Colonic mucosa (tissue), 4 donors: ENCODE measurements around the gene PLK3. TPM values are rescaled to one million over a fixed set of nuclear protein-coding genes. Genes with fewer than 3 reads are reported as not detected.
"Not testable (repeated sequence)": the region's sequence is repeated elsewhere in the genome, so short reads cannot be mapped to it uniquely, and the experiment has no call there.

Experiments
- DNase-seq: peaks from one replicate; pipeline ENCODE4 v3.0.0-alpha.2; 2020
- H3K27ac ChIP-seq: fragments of 200-600 bp; one replicate; pipeline ENCODE4 v1.8.0; 2021
- H3K27me3 ChIP-seq: fragments of 200-600 bp; one replicate; pipeline ENCODE4 v1.8.0; 2021
- H3K36me3 ChIP-seq: fragments of 200-600 bp; one replicate; pipeline ENCODE4 v1.8.0; 2021
- H3K4me1 ChIP-seq: fragments of 200-600 bp; one replicate; pipeline ENCODE4 v1.8.0; 2021; ENCODE audit warnings: mild to moderate bottlenecking
- H3K4me3 ChIP-seq: fragments of 200-600 bp; one replicate; pipeline ENCODE4 v1.8.0; 2021
- H3K9ac ChIP-seq, 2 donors: one replicate each; pipeline ENCODE4 v1.7.0; 2013; ENCODE audit warnings: control low read depth in 2 of 2, low read depth in 2 of 2, low read length in 2 of 2
- H3K9me3 ChIP-seq: fragments of 200-600 bp; one replicate; pipeline ENCODE4 v1.8.0; 2021
- intact Hi-C: fragments of 100-400 bp; cut with DNase I; formaldehyde crosslinking; loops from one replicate; pipeline ENCODE4 v1.14.1; 2022
- total RNA-seq, 2 donors: library from RNA; stranded (reverse); fragmentation: NEBNext Ultra II Directional in 1 of 2; extraction: Animal tissue kit (Norgen Biotek cat#: 25700) in 1 of 2; gene quantifications; one replicate each; pipeline ENCODE4 v1.2.1, GENCODE V29; 2021
- TF ChIP-seq, protein P1 (sequence below): fragments of 200-600 bp; IDR thresholded peaks from one replicate; pipeline ENCODE4 v1.8.0; 2022; ENCODE audit warnings: antibody characterized with exemption, mild to moderate bottlenecking
- donor health status: healthy.
- donor health status: DM: no; HTN: no; CAD: no.
- donor health status: DM: no; HTN: no; CAD: no.

Gene PLK3
- total RNA-seq, 2 donors from 2014 or later, result 7.7 to 8.8 TPM

GRCh38 chr1:44822131-44822701 lies 22.0 kb downstream of the PLK3 start:
- TF ChIP-seq, protein P1, sequence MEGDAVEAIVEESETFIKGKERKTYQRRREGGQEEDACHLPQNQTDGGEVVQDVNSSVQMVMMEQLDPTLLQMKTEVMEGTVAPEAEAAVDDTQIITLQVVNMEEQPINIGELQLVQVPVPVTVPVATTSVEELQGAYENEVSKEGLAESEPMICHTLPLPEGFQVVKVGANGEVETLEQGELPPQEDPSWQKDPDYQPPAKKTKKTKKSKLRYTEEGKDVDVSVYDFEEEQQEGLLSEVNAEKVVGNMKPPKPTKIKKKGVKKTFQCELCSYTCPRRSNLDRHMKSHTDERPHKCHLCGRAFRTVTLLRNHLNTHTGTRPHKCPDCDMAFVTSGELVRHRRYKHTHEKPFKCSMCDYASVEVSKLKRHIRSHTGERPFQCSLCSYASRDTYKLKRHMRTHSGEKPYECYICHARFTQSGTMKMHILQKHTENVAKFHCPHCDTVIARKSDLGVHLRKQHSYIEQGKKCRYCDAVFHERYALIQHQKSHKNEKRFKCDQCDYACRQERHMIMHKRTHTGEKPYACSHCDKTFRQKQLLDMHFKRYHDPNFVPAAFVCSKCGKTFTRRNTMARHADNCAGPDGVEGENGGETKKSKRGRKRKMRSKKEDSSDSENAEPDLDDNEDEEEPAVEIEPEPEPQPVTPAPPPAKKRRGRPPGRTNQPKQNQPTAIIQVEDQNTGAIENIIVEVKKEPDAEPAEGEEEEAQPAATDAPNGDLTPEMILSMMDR, result no peak
- H3K36me3 ChIP-seq, result no peaks in the 10 kb centered on the region
- intact Hi-C loops, result no loop called here
- no peaks in the 10 kb centered on the region for H3K27me3 ChIP-seq
- DNase-seq, result no peak
- no peak overlapping the region for H3K27ac ChIP-seq
- H3K9me3 ChIP-seq, result no peaks in the 10 kb centered on the region
- H3K4me3 ChIP-seq, result no peak overlapping the region
- no peak overlapping the region for H3K9ac ChIP-seq
- H3K4me1 ChIP-seq, result no peaks in the 10 kb centered on the region

GRCh38 chr1:44822981-44823451 lies 22.8 kb downstream of the PLK3 start:
- TF ChIP-seq, protein P1, result no peak
- Histone ChIP-seq H3K9me3 (no peaks in the 10 kb centered on the region), H3K36me3 (no peaks in the 10 kb centered on the region), H3K27me3 (no peaks in the 10 kb centered on the region), H3K9ac (no peak overlapping the region), H3K4me3 (no peak overlapping the region), H3K4me1 (no peaks in the 10 kb centered on the region), H3K27ac (no peak overlapping the region)
- intact Hi-C loops, result no loop called here
- DNase-seq, result no peak

- H3K4me1 ChIP-seq, intact Hi-C loops, H3K27me3 ChIP-seq, H3K36me3 ChIP-seq, H3K9me3 ChIP-seq, H3K9ac ChIP-seq, DNase-seq, H3K27ac ChIP-seq, H3K4me3 ChIP-seq: not testable (repeated sequence)
These were observed 24.2 kb downstream of the PLK3 start for GRCh38 chr1:44824392-44824791.

- Histone ChIP-seq H3K4me3 (no peak overlapping the region), H3K9ac (no peak overlapping the region), H3K9me3 (no peaks in the 10 kb centered on the region), H3K4me1 (no peaks in the 10 kb centered on the region), H3K36me3 (no peaks in the 10 kb centered on the region), H3K27ac (no peak overlapping the region), H3K27me3 (no peaks in the 10 kb centered on the region)
- TF ChIP-seq, protein P1, result no peak
- DNase-seq, result no peak
- intact Hi-C loops, result no loop called here
These were observed 26.4 kb downstream of the PLK3 start for GRCh38 chr1:44826375-44827196.

- no peaks in the 10 kb centered on the region for H3K9me3 ChIP-seq
- H3K4me1 ChIP-seq, result no peaks in the 10 kb centered on the region
- no peak overlapping the region for H3K4me3 ChIP-seq
- H3K27ac ChIP-seq, result no peak overlapping the region
- no peak for DNase-seq
- TF ChIP-seq, protein P1, result no peak
- no peaks in the 10 kb centered on the region for H3K27me3 ChIP-seq
- no peak overlapping the region for H3K9ac ChIP-seq
- H3K36me3 ChIP-seq, result no peaks in the 10 kb centered on the region
- intact Hi-C loops, result no loop called here
These were observed 27.2 kb downstream of the PLK3 start for GRCh38 chr1:44827197-44828002.
